HepG2 (cell line): ENCODE results near the gene CCDC177. TPM values are rescaled to one million over a fixed set of nuclear protein-coding genes. Genes with fewer than 3 reads are reported as not detected.

ENCODE experiments used
- ATAC-seq: fragments of 200-7000 bp; cut with Tn5 transposase; 3 replicates; pipeline ENCODE4 v1.9.1; 2020; ENCODE audit warnings: mild to moderate bottlenecking, moderate library complexity
- BruUV-seq: library from RNA; stranded (reverse); fragments of 400-500 nt; replicated peaks from 2 replicates; lab custom pipeline; 2021; lab: Mats Ljungman, UMichigan
- CTCF ChIA-PET: fragments of 300-600 bp; formaldehyde crosslinking; extraction: SDS; loops from one replicate; lab custom pipeline; 2021; ENCODE audit warnings: low total read pairs, inconsistent platforms, low intra/inter-chr PET ratio; lab: Yijun Ruan, JAX
- POLR2A ChIA-PET: fragments of 350-600 bp; sonication (Branson Sonifier 250); formaldehyde crosslinking; loops from one replicate; lab custom pipeline; 2020; ENCODE audit warnings: antibody characterized with exemption, inconsistent platforms; lab: Yijun Ruan, JAX
- DNase-seq: peaks from one replicate; pipeline ENCODE4 v3.0.0-alpha.2; 2015; ENCODE audit warnings: low spot score
- FAIRE-seq: peaks from 3 replicates; lab custom pipeline; 2011; peaks lifted over from hg19 to GRCh38; lab: Jason Lieb, UNC
- H2AFZ ChIP-seq: one replicate; pipeline ENCODE4 v1.6.1; 2011; ENCODE audit warnings: low read length, inconsistent platforms
- H3K27ac ChIP-seq: fragments of 300-600 bp; 3 replicates; pipeline ENCODE4 v1.8.0; 2011; ENCODE audit warnings: mixed run types, mild to moderate bottlenecking, mixed read lengths, low read length, inconsistent platforms; ENCODE audit not compliant: insufficient read depth; ENCODE audit errors: extremely low read length
- H3K27me3 ChIP-seq, 2 experiments: fragments of 200-600 bp in 1 of 2; 2 replicates in 1 of 2; 3 replicates in 1 of 2; pipeline versions ENCODE4 v1.6.0 to v1.8.0; 2011; ENCODE audit warnings: low read length in 2 of 2, mild to moderate bottlenecking in 2 of 2, moderate library complexity in 2 of 2, inconsistent platforms in 1 of 2; ENCODE audit not compliant: insufficient read depth in 2 of 2, control insufficient read depth in 1 of 2
- H3K36me3 ChIP-seq, 2 experiments: fragments of 200-600 bp in 1 of 2; replicated peaks in 1 of 2; 2 replicates in 1 of 2; 3 replicates in 1 of 2; pipeline versions ENCODE4 v1.5.1 to v1.8.0; 2011; ENCODE audit warnings: low read length in 2 of 2, inconsistent platforms in 1 of 2; ENCODE audit not compliant: insufficient read depth in 2 of 2, control insufficient read depth in 1 of 2
- H3K4me1 ChIP-seq: 2 replicates; pipeline ENCODE4 v1.5.1; 2012; ENCODE audit warnings: low read length, inconsistent platforms; ENCODE audit not compliant: insufficient read depth
- H3K4me2 ChIP-seq: 2 replicates; pipeline ENCODE4 v1.6.0; 2011; ENCODE audit warnings: low read depth, low read length, inconsistent platforms
- H3K4me3 ChIP-seq, 3 experiments: fragments of 200-600 bp in 1 of 3; sonication (generic), shearing (Covaris generic) in 1 of 3; replicated peaks in 1 of 3; 2 replicates each; pipeline ENCODE4 v1.5.1; 2011 to 2016; ENCODE audit warnings: low read length in 3 of 3, inconsistent platforms in 2 of 3, low read depth in 2 of 3, mild to moderate bottlenecking in 2 of 3, control low read depth in 1 of 3, mixed read lengths in 1 of 3; ENCODE audit not compliant: insufficient read depth in 1 of 3
- H3K79me2 ChIP-seq: one replicate; pipeline ENCODE4 v1.6.1; 2011; ENCODE audit warnings: low read length, inconsistent platforms; ENCODE audit not compliant: insufficient read depth
- H3K9ac ChIP-seq: 2 replicates; pipeline ENCODE4 v1.6.0; 2011; ENCODE audit warnings: mild to moderate bottlenecking, low read depth, low read length, inconsistent platforms; ENCODE audit not compliant: insufficient read depth
- H3K9me3 ChIP-seq: 2 replicates; pipeline ENCODE4 v1.5.1; 2012; ENCODE audit warnings: mild to moderate bottlenecking, low read length
- H4K20me1 ChIP-seq: 2 replicates; pipeline ENCODE4 v1.6.0; 2011; ENCODE audit warnings: inconsistent platforms, mild to moderate bottlenecking, low read length, moderate library complexity; ENCODE audit not compliant: insufficient read depth
- CCDC6 ChIP-seq: sonication (generic); formaldehyde crosslinking; IDR thresholded peaks from 2 replicates; pipeline ENCODE4 v1.8.1; 2022; ENCODE audit warnings: mild to moderate bottlenecking, missing genetic modification reagents, moderate library complexity
- CTCF ChIP-seq: sonication (generic); formaldehyde crosslinking; IDR thresholded peaks from 2 replicates; pipeline ENCODE4 v1.5.0; 2020; ENCODE audit warnings: mild to moderate bottlenecking, missing genetic modification reagents, moderate library complexity
- IRX3 ChIP-seq: sonication (generic); formaldehyde crosslinking; IDR thresholded peaks from 2 replicates; pipeline ENCODE4 v1.8.1; 2023; ENCODE audit warnings: mild to moderate bottlenecking, low read depth, missing genetic modification reagents, borderline replicate concordance
- MATR3 ChIP-seq: sonication (generic); formaldehyde crosslinking; IDR thresholded peaks from 2 replicates; pipeline ENCODE4 v1.4.0; 2020; ENCODE audit warnings: missing genetic modification reagents
- MIXL1 ChIP-seq: IDR thresholded peaks from 2 replicates; pipeline ENCODE4 v1.6.1; 2016
- PRDM10 ChIP-seq: sonication (generic); formaldehyde crosslinking; IDR thresholded peaks from 2 replicates; pipeline ENCODE4 v1.4.0; 2020; ENCODE audit warnings: low read depth, missing genetic modification reagents
- ZBTB43 ChIP-seq: sonication (generic); formaldehyde crosslinking; conservative IDR thresholded peaks from 2 replicates; pipeline ENCODE4 v1.4.0; 2020; ENCODE audit warnings: missing genetic modification reagents
- ZNF12 ChIP-seq: sonication (generic); formaldehyde crosslinking; IDR thresholded peaks from 2 replicates; pipeline ENCODE4 v1.5.0; 2020; ENCODE audit warnings: missing genetic modification reagents
- ZNF710 ChIP-seq: sonication (generic); formaldehyde crosslinking; IDR thresholded peaks from 2 replicates; pipeline ENCODE4 v1.5.0; 2020; ENCODE audit warnings: mild to moderate bottlenecking, missing genetic modification reagents, borderline replicate concordance
- WGBS: methylation state at CpG from one replicate; pipeline ENCODE4 v1.1.6; 2017; ENCODE audit warnings: low lambda C conversion rate; 5-methylcytosine and 5-hydroxymethylcytosine counted together
- in situ Hi-C: cut with HindIII; loops from 2 replicates; pipeline ENCODE4 v1.10.0; 2017; ENCODE audit warnings: low pct_unique_long_range_greater_than_20kb; ENCODE audit not compliant: extremely low pct_ligation_motif_present
- intact Hi-C: fragments of 100-400 bp; cut with micrococcal nuclease; formaldehyde crosslinking; loops from one replicate; pipeline ENCODE4 v1.10.0; 2022; ENCODE audit not compliant: unreplicated experiment
- polyA plus RNA-seq, 8 experiments: library from polyadenylated mRNA; depleted of rRNA in 3 of 8; stranded (reverse) in 7 of 8; unstranded in 1 of 8; fragments of >200 nt; fragmentation: Illumina TruSeq in 4 of 8; extraction: Trizol in 4 of 8; gene quantifications; 2 replicates each; pipeline versions ENCODE4 v1.2.1 to v1.2.3, GENCODE V29; 2011 to 2016; ENCODE audit warnings: low read depth in 4 of 8, missing spikeins in 1 of 8, mixed read lengths in 1 of 8; ENCODE audit not compliant: insufficient read depth in 1 of 8
- total RNA-seq, 5 experiments: library from RNA; depleted of rRNA; stranded (reverse); fragments of >200 nt; fragmentation: Illumina TruSeq; extraction: Trizol; gene quantifications; 2 replicates each; pipeline ENCODE4 v1.2.3, GENCODE V29; 2016; ENCODE audit warnings: low read depth in 1 of 5

CCDC177 gene
- total and polyA plus RNA-seq, 2 of the 13 experiments (the other 11 are each of a cell fraction or from before 2014, with no cell fraction given), result not detected

- 3% methylated on average over 4 of the region's 4 CpGs for WGBS
- TF ChIP-seq PRDM10 (CRISPR knock-in tag) (no peak), ZNF12 (CRISPR knock-in tag) (peak; percentile 91)
- Histone ChIP-seq H3K4me3 (no peak overlapping the region), H3K4me2 (no peak overlapping the region), H2AFZ (no peak overlapping the region), H3K4me1 (peaks cover 17% of the 10 kb centered on the region), H3K27ac (no peak overlapping the region), H3K79me2 (no peaks in the 10 kb centered on the region), H3K27me3 (peaks cover 0 to 9% of the 10 kb centered on the region in 2 experiments; a peak in 1 of 5 replicates), H4K20me1 (no peaks in the 10 kb centered on the region), H3K9ac (no peak overlapping the region), H3K9me3 (no peaks in the 10 kb centered on the region), H3K36me3 (no peaks in the 10 kb centered on the region)
- ChIA-PET POLR2A (no interaction called here), CTCF (no interaction called here)
- no TSS peak for BruUV-seq
- in situ Hi-C loops (loop anchor here (10.0 to 25.0 kb wide), 3 partner anchors 142 to 729 kb away; no protein-coding TSS in a partner anchor), intact Hi-C loops (no loop called here)
- DNase-seq, result no peak
- ATAC-seq, result no peak
- no peak for FAIRE-seq
Measured at GRCh38 chr14:69582829-69583228, 8.2 kb upstream of the CCDC177 start.

- Histone ChIP-seq H4K20me1 (no peaks in the 10 kb centered on the region), H3K9ac (no peak overlapping the region), H3K9me3 (no peaks in the 10 kb centered on the region), H3K27me3 (peaks cover 0 to 9% of the 10 kb centered on the region in 2 experiments; a peak in 1 of 5 replicates), H3K4me2 (no peak overlapping the region), H3K36me3 (no peaks in the 10 kb centered on the region), H2AFZ (no peak overlapping the region), H3K79me2 (no peaks in the 10 kb centered on the region), H3K27ac (no peak overlapping the region), H3K4me1 (peaks cover 17% of the 10 kb centered on the region), H3K4me3 (no peak overlapping the region)
- intact Hi-C loops, result no loop called here
- in situ Hi-C loops, result loop anchor here (10.0 to 25.0 kb wide), 3 partner anchors 143 to 730 kb away; no protein-coding TSS in a partner anchor
- ATAC-seq (no peak), FAIRE-seq (no peak), DNase-seq (no peak)
- POLR2A ChIA-PET, result no interaction called here
- BruUV-seq, result no TSS peak
- CTCF ChIA-PET, result no interaction called here
- WGBS, result 16% methylated on average over 1 of the region's 1 CpG
- TF ChIP-seq MIXL1 (no peak), MATR3 (no peak), CCDC6 (CRISPR knock-in tag) (no peak), ZNF710 (CRISPR knock-in tag) (no peak), CTCF (CRISPR knock-in tag) (no peak), IRX3 (CRISPR knock-in tag) (no peak), ZBTB43 (CRISPR knock-in tag) (no peak)
Measured at GRCh38 chr14:69582212-69582611, 7.5 kb upstream of the CCDC177 start.
